Neural cell (in vitro differentiated cells): ENCODE measurements around the gene KRTAP2-1. TPM values are rescaled to one million over a fixed set of nuclear protein-coding genes. Genes with fewer than 3 reads are reported as not detected.

Source experiments
- H2AFZ ChIP-seq: fragments of 200-600, 300-800 bp; sonication (generic), shearing (Covaris generic); 2 replicates; pipeline ENCODE4 v1.6.0; 2014; ENCODE audit warnings: low read depth, mild to moderate bottlenecking, antibody characterized with exemption, low read length, moderate library complexity
- H3F3A ChIP-seq: fragments of 200-600 bp; shearing (Covaris generic); 2 replicates; pipeline ENCODE4 v1.6.1; 2016; ENCODE audit warnings: mild to moderate bottlenecking, moderate library complexity, mixed read lengths, antibody characterized with exemption, low read length; ENCODE audit not compliant: insufficient read depth, poor library complexity, severe bottlenecking
- H3K27ac ChIP-seq: fragments of 200-600, 300-800 bp; sonication (generic), shearing (Covaris generic); 2 replicates; pipeline ENCODE4 v1.5.1; 2014; ENCODE audit warnings: mild to moderate bottlenecking, low read length, moderate library complexity
- H3K27me3 ChIP-seq: fragments of 300-800, 200-600 bp; sonication (generic), shearing (Covaris generic); 2 replicates; pipeline ENCODE4 v1.6.0; 2014; ENCODE audit warnings: mild to moderate bottlenecking, low read depth, low read length, moderate library complexity; ENCODE audit not compliant: insufficient read depth
- H3K36me3 ChIP-seq: fragments of 300-800, 200-600 bp; sonication (generic), shearing (Covaris generic); 2 replicates; pipeline ENCODE4 v1.5.1; 2014; ENCODE audit warnings: mild to moderate bottlenecking, antibody characterized with exemption, low read length, moderate library complexity; ENCODE audit not compliant: insufficient read depth
- H3K4me2 ChIP-seq: fragments of 300-800, 200-600 bp; sonication (generic), shearing (Covaris generic); 2 replicates; pipeline ENCODE4 v1.6.0; 2014; ENCODE audit warnings: mild to moderate bottlenecking, low read length
- H3K4me3 ChIP-seq: fragments of 300-800, 200-600 bp; sonication (generic), shearing (Covaris generic); 2 replicates; pipeline ENCODE4 v1.5.1; 2014; ENCODE audit warnings: mild to moderate bottlenecking, low read length, moderate library complexity
- H3K79me2 ChIP-seq: fragments of 200-600 bp; shearing (Covaris generic); replicated peaks from 2 replicates; pipeline ENCODE4 v1.6.0; 2014; ENCODE audit warnings: mild to moderate bottlenecking, low read length, moderate library complexity; ENCODE audit not compliant: insufficient read depth
- H3K9ac ChIP-seq: fragments of 300-800, 200-600 bp; sonication (generic), shearing (Covaris generic); 2 replicates; pipeline ENCODE4 v1.6.1; 2016; ENCODE audit warnings: mild to moderate bottlenecking, low read length, mixed read lengths
- H3K9me2 ChIP-seq: fragments of 200-600 bp; shearing (Covaris generic); 2 replicates; pipeline ENCODE4 v1.6.1; 2016; ENCODE audit warnings: mild to moderate bottlenecking, low read length, mixed read lengths; ENCODE audit not compliant: insufficient read depth
- H3K9me3 ChIP-seq: fragments of 200-600, 300-800 bp; sonication (generic), shearing (Covaris generic); 2 replicates; pipeline ENCODE4 v1.6.1; 2016; ENCODE audit warnings: mild to moderate bottlenecking, mixed run types, low read length, moderate library complexity, mixed read lengths
- H4K20me1 ChIP-seq: fragments of 200-600 bp; shearing (Covaris generic); 2 replicates; pipeline ENCODE4 v1.6.1; 2016; ENCODE audit warnings: mild to moderate bottlenecking, mixed run types; ENCODE audit not compliant: insufficient read depth
- CTCF ChIP-seq: fragments of 450-650 bp; IDR thresholded peaks from 2 replicates; pipeline ENCODE4 v1.5.1; 2014; ENCODE audit warnings: antibody characterized with exemption, mild to moderate bottlenecking, moderate library complexity; ENCODE audit not compliant: poor library complexity, severe bottlenecking
- EP300 ChIP-seq: fragments of 450-650 bp; conservative IDR thresholded peaks from 2 replicates; pipeline ENCODE4 v1.6.1; 2014; ENCODE audit warnings: antibody characterized with exemption, mild to moderate bottlenecking, moderate library complexity; ENCODE audit not compliant: poor library complexity, severe bottlenecking
- EZH2 ChIP-seq: fragments of 200-600, 300-800 bp; shearing (Covaris generic), sonication (generic); IDR thresholded peaks from 2 replicates; pipeline ENCODE4 v1.6.1; 2014; ENCODE audit warnings: antibody characterized with exemption, low read length, borderline replicate concordance, mild to moderate bottlenecking; ENCODE audit not compliant: insufficient read depth, poor library complexity, severe bottlenecking
- MXI1 ChIP-seq: fragments of 450-650 bp; conservative IDR thresholded peaks from 2 replicates; pipeline ENCODE4 v1.6.1; 2014; ENCODE audit warnings: antibody characterized with exemption, mild to moderate bottlenecking; ENCODE audit not compliant: poor library complexity, severe bottlenecking
- POLR2AphosphoS5 ChIP-seq: IDR thresholded peaks from 2 replicates; pipeline ENCODE4 v1.6.1; 2012
- RAD21 ChIP-seq: fragments of 450-650 bp; conservative IDR thresholded peaks from 2 replicates; pipeline ENCODE4 v1.6.1; 2014; ENCODE audit warnings: antibody characterized with exemption, mild to moderate bottlenecking, moderate library complexity
- SMC3 ChIP-seq: fragments of 450-650 bp; conservative IDR thresholded peaks from 2 replicates; pipeline ENCODE4 v1.6.1; 2014; ENCODE audit warnings: antibody characterized with exemption, mild to moderate bottlenecking, moderate library complexity; ENCODE audit not compliant: poor library complexity
- TAF1 ChIP-seq: IDR thresholded peaks from 2 replicates; pipeline ENCODE4 v1.6.1; 2012; ENCODE audit warnings: low read depth
- polyA plus RNA-seq: library from polyadenylated mRNA; depleted of rRNA; stranded (reverse); fragments of >200 nt; gene quantifications from 2 replicates; pipeline ENCODE4 v1.2.3, GENCODE V29; 2014
- TF ChIP-seq, protein P1 (sequence below): IDR thresholded peaks from 2 replicates; pipeline ENCODE4 v1.6.1; 2012; ENCODE audit warnings: borderline replicate concordance

The KRTAP2-1 gene
- polyA plus RNA-seq, 1 donor from 2014 or later: not detected

DNA sequence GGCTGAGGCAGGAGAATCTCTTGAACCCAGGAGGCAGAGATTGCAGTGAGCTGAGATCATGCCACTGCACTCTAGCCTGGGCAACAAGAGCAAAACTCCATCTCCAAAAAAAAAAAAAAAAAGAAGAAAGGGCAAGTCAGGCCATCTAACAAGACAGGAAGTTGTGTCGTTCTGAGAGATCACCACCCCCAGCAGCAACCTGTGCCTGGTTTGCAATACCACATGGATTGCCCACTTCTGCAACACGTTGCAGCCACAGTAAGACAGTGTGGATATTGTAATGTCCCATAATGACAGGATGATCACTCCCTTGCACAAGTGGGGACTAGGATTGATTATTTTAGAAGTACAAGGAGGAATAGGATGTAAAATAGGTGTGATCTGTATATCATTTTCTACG is 21.9 kb upstream of the KRTAP2-1 start:
- Histone ChIP-seq H3K4me3 (no peak overlapping the region), H3F3A (no peaks in the 10 kb centered on the region), H3K9ac (no peak overlapping the region), H3K9me3 (no peaks in the 10 kb centered on the region), H3K27ac (no peak overlapping the region), H4K20me1 (no peaks in the 10 kb centered on the region), H2AFZ (no peak overlapping the region), H3K4me2 (no peak overlapping the region), H3K9me2 (no peaks in the 10 kb centered on the region), H3K79me2 (no peaks in the 10 kb centered on the region), H3K27me3 (no peaks in the 10 kb centered on the region), H3K36me3 (no peaks in the 10 kb centered on the region)
- TF ChIP-seq EP300 (no peak), SMC3 (no peak), CTCF (no peak), TAF1 (no peak), EZH2 (no peak), MXI1 (no peak), RAD21 (no peak), POLR2AphosphoS5 (no peak)
- TF ChIP-seq, protein P1, sequence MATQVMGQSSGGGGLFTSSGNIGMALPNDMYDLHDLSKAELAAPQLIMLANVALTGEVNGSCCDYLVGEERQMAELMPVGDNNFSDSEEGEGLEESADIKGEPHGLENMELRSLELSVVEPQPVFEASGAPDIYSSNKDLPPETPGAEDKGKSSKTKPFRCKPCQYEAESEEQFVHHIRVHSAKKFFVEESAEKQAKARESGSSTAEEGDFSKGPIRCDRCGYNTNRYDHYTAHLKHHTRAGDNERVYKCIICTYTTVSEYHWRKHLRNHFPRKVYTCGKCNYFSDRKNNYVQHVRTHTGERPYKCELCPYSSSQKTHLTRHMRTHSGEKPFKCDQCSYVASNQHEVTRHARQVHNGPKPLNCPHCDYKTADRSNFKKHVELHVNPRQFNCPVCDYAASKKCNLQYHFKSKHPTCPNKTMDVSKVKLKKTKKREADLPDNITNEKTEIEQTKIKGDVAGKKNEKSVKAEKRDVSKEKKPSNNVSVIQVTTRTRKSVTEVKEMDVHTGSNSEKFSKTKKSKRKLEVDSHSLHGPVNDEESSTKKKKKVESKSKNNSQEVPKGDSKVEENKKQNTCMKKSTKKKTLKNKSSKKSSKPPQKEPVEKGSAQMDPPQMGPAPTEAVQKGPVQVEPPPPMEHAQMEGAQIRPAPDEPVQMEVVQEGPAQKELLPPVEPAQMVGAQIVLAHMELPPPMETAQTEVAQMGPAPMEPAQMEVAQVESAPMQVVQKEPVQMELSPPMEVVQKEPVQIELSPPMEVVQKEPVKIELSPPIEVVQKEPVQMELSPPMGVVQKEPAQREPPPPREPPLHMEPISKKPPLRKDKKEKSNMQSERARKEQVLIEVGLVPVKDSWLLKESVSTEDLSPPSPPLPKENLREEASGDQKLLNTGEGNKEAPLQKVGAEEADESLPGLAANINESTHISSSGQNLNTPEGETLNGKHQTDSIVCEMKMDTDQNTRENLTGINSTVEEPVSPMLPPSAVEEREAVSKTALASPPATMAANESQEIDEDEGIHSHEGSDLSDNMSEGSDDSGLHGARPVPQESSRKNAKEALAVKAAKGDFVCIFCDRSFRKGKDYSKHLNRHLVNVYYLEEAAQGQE: no peak

- TF ChIP-seq EZH2: no peak
- no peak for TF ChIP-seq TAF1
- no peak for TF ChIP-seq POLR2AphosphoS5
- no peak for TF ChIP-seq MXI1
- TF ChIP-seq SMC3: no peak
- no peak for TF ChIP-seq RAD21
- TF ChIP-seq, protein P1: no peak
- TF ChIP-seq EP300: no peak
- TF ChIP-seq CTCF: no peak
- Histone ChIP-seq H3K9me2 (no peaks in the 10 kb centered on the region), H3K9ac (no peak overlapping the region), H3K36me3 (no peaks in the 10 kb centered on the region), H3F3A (no peaks in the 10 kb centered on the region), H4K20me1 (no peaks in the 10 kb centered on the region), H3K79me2 (no peaks in the 10 kb centered on the region), H3K4me3 (no peak overlapping the region), H3K27ac (no peak overlapping the region), H3K4me2 (no peak overlapping the region), H3K9me3 (no peaks in the 10 kb centered on the region), H2AFZ (no peak overlapping the region), H3K27me3 (no peaks in the 10 kb centered on the region)
These were observed 20.2 kb upstream of the KRTAP2-1 start for GRCh38 chr17:41067281-41067680.
